Activated CD4-positive, alpha-beta T cell treated with anti-CD3 and anti-CD28 coated beads, Interleukin-2, amount 50 U/mL, for 48 hours (primary cell): ENCODE data around the gene PIEZO1.
"Not testable (repeated sequence)": the region's sequence is repeated elsewhere in the genome, so short reads cannot be mapped to it uniquely, and the experiment has no call there.

Source experiments
- DNase-seq, 2 experiments: peaks; one replicate each; pipeline ENCODE4 v3.0.0-alpha.2; 2020

PIEZO1 gene

GRCh38 chr16:88804173-88804551, 19.1 kb upstream of the PIEZO1 start:
- DNase-seq, result no peak

GRCh38 chr16:88803264-88803987, 18.4 kb upstream of the PIEZO1 start, which contains the start of gene CDT1:
CDT1 (plus strand) TSS chr16:88803789; CDS start chr16:88803832, 43 bp downstream.
- peak; percentile 82 to 84 for DNase-seq

GRCh38 chr16:88800277-88800592, 15.2 kb upstream of the PIEZO1 start:
- no peak for DNase-seq

- peak in 1 of 2 experiments; percentile 18 for DNase-seq
Observed at GRCh38 chr16:88799569-88800276, 14.7 kb upstream of the PIEZO1 start.

- no peak for DNase-seq
Observed at GRCh38 chr16:88798772-88799455, 13.9 kb upstream of the PIEZO1 start.

GRCh38 chr16:88798073-88798472, 13.1 kb upstream of the PIEZO1 start:
- DNase-seq, result no peak

GRCh38 chr16:88796278-88796677, 11.3 kb upstream of the PIEZO1 start:
- no peak for DNase-seq

- no peak for DNase-seq
Observed at GRCh38 chr16:88793251-88793954, 8.4 kb upstream of the PIEZO1 start.

GRCh38 chr16:88792668-88793250, 7.7 kb upstream of the PIEZO1 start:
- no peak for DNase-seq

- DNase-seq, result no peak
Observed at GRCh38 chr16:88792078-88792550, 7.1 kb upstream of the PIEZO1 start.

- peak; percentile 72 to 78 for DNase-seq
Observed at GRCh38 chr16:88790312-88791211, 5.5 kb upstream of the PIEZO1 start.

GRCh38 chr16:88789594-88789993, 4.6 kb upstream of the PIEZO1 start:
- DNase-seq, result no peak

- not testable (repeated sequence) for DNase-seq
Observed at GRCh38 chr16:88788749-88789148, 3.7 kb upstream of the PIEZO1 start.

- DNase-seq, result no peak
Observed at GRCh38 chr16:88787579-88788314, 2.7 kb upstream of the PIEZO1 start.

GRCh38 chr16:88784856-88785105, 239 bp downstream of the PIEZO1 start:
- DNase-seq, result no peak

GRCh38 chr16:88784074-88784855, 755 bp downstream of the PIEZO1 start:
- peak; percentile 52 to 69 for DNase-seq

GRCh38 chr16:88783391-88784073, 1.5 kb downstream of the PIEZO1 start:
- peak in 1 of 2 experiments; percentile 36 for DNase-seq

GRCh38 chr16:88782454-88783390, 2.3 kb downstream of the PIEZO1 start:
- DNase-seq, result peak; percentile 84 to 88
